Upper lobe of right lung (tissue), 1 donor: ENCODE measurements around the gene VSTM2B. TPM values are rescaled to one million over a fixed set of nuclear protein-coding genes. Genes with fewer than 3 reads are reported as not detected.

Experiments
- ATAC-seq: fragments of 200-7000 bp; cut with Tn5 transposase; one replicate; pipeline ENCODE4 v1.9.1; 2020; ENCODE audit warnings: mild to moderate bottlenecking, moderate library complexity
- DNase-seq: peaks from one replicate; pipeline ENCODE4 v3.0.0-alpha.2; 2020
- H3K27ac ChIP-seq: fragments of 200-600 bp; one replicate; pipeline ENCODE4 v1.8.0; 2022
- H3K27me3 ChIP-seq: fragments of 200-600 bp; one replicate; pipeline ENCODE4 v1.8.0; 2022; ENCODE audit warnings: mild to moderate bottlenecking
- H3K36me3 ChIP-seq: fragments of 200-600 bp; one replicate; pipeline ENCODE4 v1.8.0; 2022
- H3K4me1 ChIP-seq: fragments of 200-600 bp; one replicate; pipeline ENCODE4 v1.8.0; 2022
- H3K4me3 ChIP-seq: fragments of 200-600 bp; one replicate; pipeline ENCODE4 v1.8.0; 2022; ENCODE audit warnings: mild to moderate bottlenecking
- H3K9me3 ChIP-seq: fragments of 200-600 bp; one replicate; pipeline ENCODE4 v1.8.0; 2022
- CTCF ChIP-seq: fragments of 200-600 bp; IDR thresholded peaks from one replicate; pipeline ENCODE4 v1.8.0; 2022; ENCODE audit warnings: antibody characterized with exemption
- intact Hi-C: fragments of 100-400 bp; cut with DNase I; formaldehyde crosslinking; loops from one replicate; pipeline ENCODE4 v1.11.0; 2022
- total RNA-seq: library from RNA; stranded (reverse); fragmentation: NEBNext Ultra II Directional; extraction: Animal tissue kit (Norgen Biotek cat#: 25700); gene quantifications from one replicate; pipeline ENCODE4 v1.2.1, GENCODE V29; 2021
- donor health status: DM: no; HTN: yes; CAD: no; lungs with severe emphysema.

The VSTM2B gene
- total RNA-seq, 1 donor from 2014 or later = not detected

DNA sequence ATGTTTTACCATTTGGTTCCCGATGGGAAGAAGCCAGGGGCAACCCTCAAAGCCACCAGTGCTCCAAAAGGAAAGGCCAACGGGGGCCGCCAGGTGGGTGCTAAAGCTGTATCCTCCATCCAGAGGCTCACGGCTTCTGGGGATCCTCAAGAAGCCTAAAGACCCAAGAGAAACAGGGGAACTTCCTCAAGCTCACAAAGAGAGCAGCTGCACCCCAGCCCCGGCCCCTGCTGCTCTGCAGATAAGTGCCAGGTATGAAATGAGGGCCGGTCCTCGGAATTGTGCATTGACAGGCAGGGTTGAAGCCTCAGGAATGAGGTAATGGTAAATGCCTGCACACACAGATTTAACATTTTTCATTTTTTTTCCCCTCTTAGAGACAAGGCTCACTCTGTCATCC is 72.2 kb downstream of the VSTM2B start:
- intact Hi-C loops = no loop called here
- no peaks in the 10 kb centered on the region for H3K9me3 ChIP-seq
- no peaks in the 10 kb centered on the region for H3K4me1 ChIP-seq
- peaks cover 31% of the 10 kb centered on the region for H3K27me3 ChIP-seq
- no peak overlapping the region for H3K4me3 ChIP-seq
- ATAC-seq = no peak
- no peak overlapping the region for H3K27ac ChIP-seq
- H3K36me3 ChIP-seq = no peaks in the 10 kb centered on the region
- no peak for DNase-seq
- TF ChIP-seq CTCF = no peak

GRCh38 chr19:29598496-29598895 is 72.7 kb downstream of the VSTM2B start:
- Histone ChIP-seq H3K27ac (no peak overlapping the region), H3K9me3 (no peaks in the 10 kb centered on the region), H3K4me1 (no peaks in the 10 kb centered on the region), H3K36me3 (no peaks in the 10 kb centered on the region), H3K4me3 (no peak overlapping the region), H3K27me3 (peaks cover 30% of the 10 kb centered on the region)
- DNase-seq (no peak), ATAC-seq (no peak)
- intact Hi-C loops = no loop called here
- no peak for TF ChIP-seq CTCF

DNA sequence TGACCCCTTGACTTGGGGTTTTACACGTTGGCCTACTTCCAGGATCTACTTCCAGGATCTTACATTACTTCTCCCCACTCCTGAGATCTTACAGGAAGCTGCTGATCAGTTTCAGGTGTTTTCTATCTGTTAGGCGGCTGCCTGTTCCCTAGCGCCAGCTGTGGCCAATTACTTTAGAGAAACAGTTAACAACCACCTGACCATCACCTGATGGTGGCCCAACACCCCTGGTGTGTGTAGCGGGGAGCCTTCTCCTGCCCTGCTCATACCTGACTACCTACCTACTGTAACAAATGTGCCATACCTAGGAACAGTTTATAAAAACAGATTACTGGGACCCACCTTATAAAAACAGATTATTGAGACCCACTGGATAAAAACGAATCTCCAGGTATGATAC is 77.5 kb downstream of the VSTM2B start:
- H3K27ac ChIP-seq = no peak overlapping the region
- H3K4me3 ChIP-seq = no peak overlapping the region
- intact Hi-C loops = no loop called here

DNA sequence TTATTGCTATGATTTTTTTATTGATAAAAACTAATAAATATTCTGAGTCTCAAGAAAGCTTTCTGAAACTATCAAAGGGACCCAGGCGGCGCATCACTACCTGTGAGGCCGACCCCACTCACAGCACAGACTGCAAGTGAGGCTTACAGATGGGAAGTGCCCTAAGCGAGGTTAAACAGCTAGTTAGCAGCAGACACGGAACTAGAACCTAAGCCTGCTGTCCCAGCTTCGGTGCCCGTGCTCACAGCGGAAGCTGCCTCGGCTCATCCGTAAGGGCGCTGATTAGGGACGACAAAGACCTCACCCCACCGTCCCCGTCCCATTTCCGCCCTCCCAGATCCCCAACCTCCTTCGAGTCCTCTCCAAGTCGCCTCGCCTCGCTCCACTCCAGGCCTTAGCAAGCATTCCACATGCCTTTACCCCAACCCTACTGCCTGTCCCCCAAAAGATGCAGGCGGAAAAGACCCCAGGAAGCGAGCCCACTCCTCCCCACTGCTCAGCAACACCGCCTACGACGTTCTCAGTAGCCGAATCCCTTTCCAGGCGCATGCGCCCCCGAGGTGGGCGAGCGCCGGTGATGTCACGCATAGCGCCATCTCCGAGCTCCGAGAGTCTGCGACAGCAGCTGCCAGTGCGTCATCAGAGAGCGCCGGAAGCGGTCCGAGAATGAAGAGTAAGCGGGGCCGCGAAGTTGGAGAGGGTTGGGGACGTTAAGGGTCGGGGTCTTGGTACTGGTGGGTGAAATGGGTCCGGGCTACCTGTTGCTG is 80.0 kb downstream of the VSTM2B start, which contains the start of gene POP4:
Gene POP4 (plus strand): TSS at position 631 of the 767 bp plus-strand sequence. CDS start 36 bp downstream, at position 667.
- H3K4me3 ChIP-seq = peak within 1 kb of the TSS; percentile 89
- TF ChIP-seq CTCF = no peak
- H3K9me3 ChIP-seq = no peaks in the 10 kb centered on the region
- no peaks in the 10 kb centered on the region for H3K27me3 ChIP-seq
- peaks cover 12% of the 10 kb centered on the region for H3K4me1 ChIP-seq
- H3K36me3 ChIP-seq = peaks cover 14% of the 10 kb centered on the region
- DNase-seq (peak; percentile 99), ATAC-seq (peak; percentile 96)
- intact Hi-C loops = no loop called here
- peak within 1 kb of the TSS; percentile 98 for H3K27ac ChIP-seq

More for the DNA sequence above, 77.5 kb downstream of the VSTM2B start:
- H3K9me3 ChIP-seq = no peaks in the 10 kb centered on the region
- H3K4me1 ChIP-seq = peaks cover 12% of the 10 kb centered on the region
- no peak for DNase-seq
- no peak for ATAC-seq
- H3K36me3 ChIP-seq = peaks cover under 1% of the 10 kb centered on the region
- H3K27me3 ChIP-seq = peaks cover 2% of the 10 kb centered on the region
- TF ChIP-seq CTCF = no peak

DNA sequence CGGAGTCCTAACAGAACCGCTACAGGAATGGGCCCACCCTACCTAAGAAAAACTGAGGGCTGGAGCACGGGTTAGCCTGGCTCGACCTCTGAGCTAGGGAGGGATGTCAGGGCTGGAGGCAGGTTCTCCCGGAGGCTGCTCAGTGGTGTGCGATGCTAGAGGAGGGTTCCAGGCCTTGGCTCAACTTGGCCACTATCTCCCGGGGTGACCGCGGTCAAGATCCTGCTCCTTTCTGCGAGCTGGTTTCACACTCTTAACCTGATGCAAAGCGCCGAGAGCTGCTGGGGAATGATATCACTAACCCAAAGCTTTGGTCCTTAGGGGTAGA is 80.6 kb downstream of the VSTM2B start:
- ATAC-seq = peak; percentile 48
- Histone ChIP-seq H3K36me3 (peaks cover 19% of the 10 kb centered on the region), H3K9me3 (no peaks in the 10 kb centered on the region), H3K4me1 (peaks cover 12% of the 10 kb centered on the region), H3K27ac (peak overlapping the region; percentile 98), H3K27me3 (no peaks in the 10 kb centered on the region), H3K4me3 (peak overlapping the region; percentile 89)
- no peak for DNase-seq
- no peak for TF ChIP-seq CTCF
- intact Hi-C loops = no loop called here
